GM12873 (cell line): ENCODE data around the gene CAMTA1.

Experiments used
- CTCF ChIP-seq: IDR thresholded peaks from 2 replicates; pipeline ENCODE4 v1.5.1; 2012; ENCODE audit warnings: low read depth, mild to moderate bottlenecking, moderate library complexity, low read length, control low read depth; ENCODE audit not compliant: insufficient read depth; ENCODE audit errors: missing control alignments

Gene CAMTA1

GRCh38 chr1:7640920-7641585 lies 855.8 kb downstream of the CAMTA1 start:
- no peak for TF ChIP-seq CTCF

- no peak for TF ChIP-seq CTCF
Observed at GRCh38 chr1:7641587-7642417, 856.5 kb downstream of the CAMTA1 start.

GRCh38 chr1:7642418-7642704 lies 857.1 kb downstream of the CAMTA1 start:
- TF ChIP-seq CTCF: no peak

GRCh38 chr1:7642781-7643529 lies 857.7 kb downstream of the CAMTA1 start:
- no peak for TF ChIP-seq CTCF

- no peak for TF ChIP-seq CTCF
Observed at GRCh38 chr1:7643530-7643929, 858.3 kb downstream of the CAMTA1 start.

- no peak for TF ChIP-seq CTCF
Observed at GRCh38 chr1:7644086-7644485, 858.8 kb downstream of the CAMTA1 start.
